Measurements from ENCODE around the gene SPRYD4.

The SPRYD4 gene

GRCh38 chr12:56451147-56451546 is 17.2 kb upstream of the SPRYD4 start:
- no peak for ATAC-seq
- TF ChIP-seq PPARA (CRISPR knock-in tag; IDR thresholded peaks at IDR 0.05; ENCODE audit: borderline replicate concordance) (no peak), ZNF70 (CRISPR knock-in tag; IDR thresholded peaks at IDR 0.05) (no peak), ZNF8 (CRISPR knock-in tag; IDR thresholded peaks at IDR 0.05) (no peak), TOX (CRISPR knock-in tag; IDR thresholded peaks at IDR 0.05; ENCODE audit: borderline replicate concordance) (no peak), RARB (CRISPR knock-in tag; IDR thresholded peaks at IDR 0.05) (no peak), ZNF565 (CRISPR knock-in tag; conservative IDR thresholded peaks at IDR 0.05; ENCODE audit: low read depth) (no peak), ZFP30 (CRISPR knock-in tag; IDR thresholded peaks at IDR 0.05) (no peak), CSDC2 (CRISPR knock-in tag; IDR thresholded peaks at IDR 0.05) (no peak)

GRCh38 chr12:56454557-56454956 is 13.8 kb upstream of the SPRYD4 start, which contains the start of gene MIP:
TSS of gene MIP (minus strand) at chr12:56454657. CDS start at chr12:56454613, 44 bp downstream.
- ATAC-seq, result no peak

GRCh38 chr12:56457817-56458216 is 10.6 kb upstream of the SPRYD4 start:
- ATAC-seq, result no peak

More at GRCh38 chr12:56454557-56454956, 13.8 kb upstream of the SPRYD4 start, which contains the start of gene MIP:
- TF ChIP-seq BACH2 (CRISPR knock-in tag; IDR thresholded peaks at IDR 0.05; ENCODE audit: borderline replicate concordance), result no peak
- no peak for TF ChIP-seq CSDC2 (CRISPR knock-in tag; IDR thresholded peaks at IDR 0.05)

GRCh38 chr12:56461235-56462159 is 6.9 kb upstream of the SPRYD4 start:
- ATAC-seq, result no peak; the same call in 2 of the 3 replicates
- TF ChIP-seq PATZ1 (CRISPR knock-in tag; IDR thresholded peaks at IDR 0.05; ENCODE audit: borderline replicate concordance) (no peak), ZC3H10 (CRISPR knock-in tag; IDR thresholded peaks at IDR 0.05) (no peak), OSR1 (CRISPR knock-in tag; IDR thresholded peaks at IDR 0.05) (no peak), POU6F1 (CRISPR knock-in tag; IDR thresholded peaks at IDR 0.05; ENCODE audit: borderline replicate concordance, low read depth) (no peak)

More at GRCh38 chr12:56457817-56458216, 10.6 kb upstream of the SPRYD4 start:
- TF ChIP-seq ISL1 (CRISPR knock-in tag; IDR thresholded peaks at IDR 0.05) (no peak), CSDC2 (CRISPR knock-in tag; IDR thresholded peaks at IDR 0.05) (no peak), RARB (CRISPR knock-in tag; IDR thresholded peaks at IDR 0.05) (no peak), ZNF70 (CRISPR knock-in tag; IDR thresholded peaks at IDR 0.05) (no peak), ZC3H10 (CRISPR knock-in tag; IDR thresholded peaks at IDR 0.05) (no peak), OSR1 (CRISPR knock-in tag; IDR thresholded peaks at IDR 0.05) (no peak), BACH2 (CRISPR knock-in tag; IDR thresholded peaks at IDR 0.05; ENCODE audit: borderline replicate concordance) (no peak), ZNF8 (CRISPR knock-in tag; IDR thresholded peaks at IDR 0.05) (no peak), ZFP30 (CRISPR knock-in tag; IDR thresholded peaks at IDR 0.05) (no peak), SNAI2 (CRISPR knock-in tag; IDR thresholded peaks at IDR 0.05) (no peak), GLIS3 (CRISPR knock-in tag; IDR thresholded peaks at IDR 0.05) (no peak), ESRRG (CRISPR knock-in tag; IDR thresholded peaks at IDR 0.05) (no peak), PATZ1 (CRISPR knock-in tag; IDR thresholded peaks at IDR 0.05; ENCODE audit: borderline replicate concordance) (no peak), TCF4 (CRISPR knock-in tag; IDR thresholded peaks at IDR 0.05; ENCODE audit: borderline replicate concordance) (no peak), ARNTL (CRISPR knock-in tag; IDR thresholded peaks at IDR 0.05; ENCODE audit: borderline replicate concordance, low read depth) (no peak), POU6F1 (CRISPR knock-in tag; IDR thresholded peaks at IDR 0.05; ENCODE audit: borderline replicate concordance, low read depth) (no peak), PPARA (CRISPR knock-in tag; IDR thresholded peaks at IDR 0.05; ENCODE audit: borderline replicate concordance) (no peak), CREB5 (CRISPR knock-in tag; IDR thresholded peaks at IDR 0.05; ENCODE audit: low read depth) (no peak), ZNF565 (CRISPR knock-in tag; conservative IDR thresholded peaks at IDR 0.05; ENCODE audit: low read depth) (no peak)

All from SK-N-SH treated with all-trans-retinoic acid at 6 μM for 48 hours (cell line).